Inflammatory macrophage (primary cell): ENCODE data around the gene TUB.

Experiments
- DNase-seq, 2 donors: peaks; one replicate each; pipeline ENCODE4 v3.0.0-alpha.2; 2020 to 2022

The TUB gene

GRCh38 chr11:8109675-8110074, 28.7 kb downstream of the TUB start:
- no peak for DNase-seq

- DNase-seq = no peak
These were observed 29.4 kb downstream of the TUB start for GRCh38 chr11:8110396-8110795.

DNA sequence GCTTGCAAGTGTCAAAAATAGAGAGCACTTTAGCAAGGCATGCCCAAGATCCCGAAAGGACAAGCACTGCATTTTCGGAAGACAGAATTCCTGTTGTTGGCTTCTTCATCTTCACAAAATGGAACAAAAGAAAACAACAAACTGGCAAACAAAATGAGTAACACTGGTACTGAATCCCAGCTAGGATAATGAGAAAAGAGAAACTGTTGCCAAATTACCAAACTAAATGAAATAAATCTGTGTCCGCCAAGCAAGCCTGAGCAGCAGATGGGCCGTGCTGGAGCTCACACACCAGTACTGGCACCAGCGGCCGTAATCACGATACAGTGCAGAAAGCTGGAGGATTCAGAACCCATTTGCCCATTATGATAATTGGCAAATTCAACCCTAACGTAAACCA, 30.6 kb downstream of the TUB start:
- DNase-seq = no peak

DNA sequence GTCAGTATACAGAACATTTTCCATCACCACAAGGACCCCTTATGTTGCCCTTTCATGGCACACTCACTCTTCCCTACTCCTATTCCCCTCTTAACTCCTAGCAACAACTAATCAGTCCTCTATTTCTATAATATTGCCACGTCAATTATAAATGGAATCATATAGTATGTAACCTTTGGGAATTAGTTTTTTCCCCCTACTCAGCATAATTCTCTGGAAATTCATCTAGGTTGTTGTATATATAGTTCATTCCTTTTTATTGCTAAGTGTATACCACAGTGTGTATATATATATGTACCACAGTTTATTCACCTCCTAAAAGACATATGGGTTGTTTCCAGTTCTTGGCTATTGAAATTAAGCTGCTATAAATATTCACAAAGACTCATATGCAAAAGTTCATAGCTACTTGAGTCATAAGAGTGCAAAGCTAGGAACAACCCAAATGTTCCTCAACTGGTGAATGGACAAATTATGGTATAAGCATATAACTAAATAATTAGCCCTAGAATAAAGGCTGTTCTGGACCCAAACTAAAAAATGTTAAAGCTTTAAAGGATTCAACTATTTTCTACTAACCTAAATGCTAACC, 41.3 kb downstream of the TUB start:
- no peak for DNase-seq

DNA sequence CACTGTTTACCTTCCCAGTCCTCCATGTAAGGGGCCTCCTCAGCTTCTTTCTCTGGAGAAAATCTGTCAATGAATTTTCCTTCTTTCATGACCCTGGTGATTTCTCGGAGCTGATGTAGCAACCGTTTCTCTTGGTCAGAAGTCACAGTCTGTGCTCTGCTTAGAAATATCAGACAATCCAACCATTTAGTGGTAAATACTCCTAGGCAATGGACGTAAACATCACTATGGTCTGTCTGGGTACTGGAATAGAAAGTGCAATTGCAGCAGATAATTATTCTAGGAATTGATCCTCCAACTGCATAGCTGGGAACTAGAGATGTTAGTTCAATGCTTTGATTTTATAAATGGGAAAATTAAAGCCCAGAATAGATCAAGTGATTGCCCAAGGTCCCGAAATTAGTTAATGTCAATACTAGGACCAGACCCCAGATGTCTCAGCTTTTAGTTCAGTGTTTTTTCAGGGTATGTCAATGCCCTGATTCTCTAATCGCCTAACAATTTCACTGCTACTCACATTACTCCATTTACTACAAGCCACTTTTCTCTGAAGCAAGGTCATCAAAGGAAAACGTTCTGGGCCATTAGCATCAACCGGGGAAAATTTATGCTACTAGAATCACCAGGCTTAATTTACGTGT, 45.8 kb downstream of the TUB start:
- no peak for DNase-seq

DNA sequence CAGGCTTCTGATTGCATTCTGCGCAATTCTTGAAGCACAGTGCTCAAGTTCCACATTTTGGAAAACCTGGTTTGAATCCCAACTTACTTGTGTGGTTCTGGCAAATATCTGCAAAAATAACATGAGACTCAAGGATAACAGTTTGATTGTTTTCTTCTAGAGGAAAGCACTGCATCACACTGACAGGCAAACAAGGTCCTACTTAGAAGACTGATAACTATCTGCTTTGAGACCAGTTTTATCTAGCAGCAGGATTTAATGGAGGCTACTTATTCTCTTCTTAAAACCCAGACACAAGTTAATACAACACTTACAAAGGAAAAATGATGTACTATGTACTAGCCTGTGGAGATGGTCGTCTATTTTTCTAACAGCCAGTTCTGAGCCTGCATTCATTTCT, 46.4 kb downstream of the TUB start:
- no peak for DNase-seq

DNA sequence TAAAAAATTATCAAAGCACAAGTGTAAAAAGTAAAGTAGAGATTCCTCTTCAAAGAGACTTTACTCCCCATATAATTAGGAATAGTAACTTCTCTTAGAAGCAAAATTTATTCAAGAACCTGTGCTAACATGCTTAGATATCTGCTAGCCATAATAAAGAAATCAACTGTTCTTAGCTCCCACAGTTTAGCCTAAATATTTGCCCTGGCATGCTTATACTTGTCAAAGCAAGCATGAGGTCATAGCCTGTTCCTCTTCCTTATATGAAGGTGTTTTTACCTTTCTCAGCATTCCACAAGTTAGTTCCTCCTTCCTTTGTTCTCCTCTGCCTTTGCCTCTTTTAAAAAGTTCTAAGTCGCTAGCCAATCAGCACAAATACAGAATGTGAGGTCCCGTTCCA, 57.5 kb downstream of the TUB start:
- DNase-seq = no peak

- DNase-seq = no peak
These were observed 68.7 kb downstream of the TUB start for GRCh38 chr11:8149726-8150125.
